Testis (tissue), 2 donors: ENCODE measurements around the gene AVL9.

Experiments used
- CTCF ChIP-seq, 3 experiments: fragments of 450-650 bp in 2 of 3; fragments of 200-600 bp in 1 of 3; sonication (generic) in 1 of 3; IDR thresholded peaks; one replicate each; pipeline ENCODE4 v1.5.1; 2016 to 2019; ENCODE audit warnings: antibody characterized with exemption in 3 of 3, mild to moderate bottlenecking in 2 of 3, moderate library complexity in 1 of 3
- POLR2A ChIP-seq: fragments of 450-650 bp; IDR thresholded peaks from one replicate; pipeline ENCODE4 v1.6.1; 2017; ENCODE audit warnings: antibody characterized with exemption, mild to moderate bottlenecking, moderate library complexity

GRCh38 chr7:32583791-32584190, 88.5 kb downstream of the AVL9 start:
- TF ChIP-seq CTCF (IDR thresholded peaks at IDR 0.05) (no peak), POLR2A (no peak)
